Suprapubic skin (tissue), 3 donors: ENCODE data around the gene B4GALT4.

ENCODE experiments used
- CTCF ChIP-seq, 2 donors: fragments of 200-600 bp in 1 of 2; fragments of 450-650 bp in 1 of 2; sonication (generic) in 1 of 2; IDR thresholded peaks; one replicate each; pipeline ENCODE4 v1.5.1; 2016 to 2019; ENCODE audit warnings: antibody characterized with exemption in 2 of 2, mild to moderate bottlenecking in 1 of 2, moderate library complexity in 1 of 2
- POLR2AphosphoS5 ChIP-seq, 3 donors: sonication (generic); formaldehyde crosslinking; IDR thresholded peaks; one replicate each; pipeline ENCODE4 v1.6.1; 2017; ENCODE audit warnings: antibody characterized with exemption in 3 of 3

- no peak for TF ChIP-seq CTCF (IDR thresholded peaks at IDR 0.05)
- no peak for TF ChIP-seq POLR2AphosphoS5 (IDR thresholded peaks at IDR 0.05)
These were observed 33.2 kb downstream of the B4GALT4 start for GRCh38 chr3:119207512-119207875.
